ENCODE measurements around the gene GREM2. TPM values are rescaled to one million over a fixed set of nuclear protein-coding genes. Genes with fewer than 3 reads are reported as not detected.

GREM2 gene
- total and polyA plus RNA-seq, 2 experiments from 2014 or later: 47.8 to 86.5 TPM

GRCh38 chr1:240511789-240512188 lies 100.2 kb downstream of the GREM2 start:
- DNase-seq: no peak
- no peaks in the 10 kb centered on the region for H3K9me2 ChIP-seq (ENCODE audit: insufficient read depth)
- H3K4me1 ChIP-seq (ENCODE audit: insufficient read depth): peaks cover 21% of the 10 kb centered on the region
- H3K4me2 ChIP-seq (ENCODE audit: unreplicated experiment): no peak overlapping the region
- TF ChIP-seq EZH2 (IDR thresholded peaks at IDR 0.05; ENCODE audit: insufficient read depth, poor library complexity, severe bottlenecking): no peak
- no peak for TF ChIP-seq EZH2phosphoT487 (IDR thresholded peaks at IDR 0.05; ENCODE audit: insufficient read depth, low read depth)
- no peaks in the 10 kb centered on the region for H3K27me3 ChIP-seq (replicated peaks; ENCODE audit: insufficient read depth)
- no peak overlapping the region for H2AFZ ChIP-seq
- no peak overlapping the region for H3K4me3 ChIP-seq
- in situ Hi-C loops (cut with MboI): no loop called here
- peaks cover 60% of the 10 kb centered on the region for H3F3A ChIP-seq (ENCODE audit: insufficient read depth)
- H4K20me1 ChIP-seq (ENCODE audit: insufficient read depth): no peaks in the 10 kb centered on the region
- H3K9ac ChIP-seq: no peak overlapping the region
- H3K79me2 ChIP-seq (ENCODE audit: insufficient read depth): peaks cover 26% of the 10 kb centered on the region
- H3K36me3 ChIP-seq (ENCODE audit: low read depth): no peaks in the 10 kb centered on the region; the same call in 1 of the 2 replicates
- no peak overlapping the region for H3K27ac ChIP-seq
- no peaks in the 10 kb centered on the region for H3K9me3 ChIP-seq (ENCODE audit: low read depth)

GRCh38 chr1:240508950-240509349 lies 103.0 kb downstream of the GREM2 start:
- Histone ChIP-seq H3K9me2 (ENCODE audit: insufficient read depth) (no peaks in the 10 kb centered on the region), H3K36me3 (ENCODE audit: low read depth) (no peaks in the 10 kb centered on the region; the same call in 1 of the 2 replicates), H3F3A (ENCODE audit: insufficient read depth) (peaks cover 57% of the 10 kb centered on the region), H3K4me1 (ENCODE audit: insufficient read depth) (no peaks in the 10 kb centered on the region; the same call in 1 of the 2 replicates), H3K9ac (no peak overlapping the region), H3K27ac (no peak overlapping the region), H3K9me3 (ENCODE audit: low read depth) (no peaks in the 10 kb centered on the region), H3K79me2 (ENCODE audit: insufficient read depth) (peaks cover 28% of the 10 kb centered on the region), H4K20me1 (ENCODE audit: insufficient read depth) (no peaks in the 10 kb centered on the region), H3K4me2 (ENCODE audit: unreplicated experiment) (no peak overlapping the region), H3K4me3 (no peak overlapping the region), H2AFZ (no peak overlapping the region), H3K27me3 (replicated peaks; ENCODE audit: insufficient read depth) (no peaks in the 10 kb centered on the region)
- 46 to 48% methylated on average over 2 of the region's 2 CpGs for WGBS, 2 experiments (ENCODE audit: low coverage in 1 of 2, low lambda C conversion rate in 2 of 2, missing lambda C conversion rate in 2 of 2)
- in situ Hi-C loops (cut with MboI): no loop called here
- peak; percentile 38 for DNase-seq
- TF ChIP-seq EZH2phosphoT487 (IDR thresholded peaks at IDR 0.05; ENCODE audit: insufficient read depth, low read depth) (no peak), EZH2 (IDR thresholded peaks at IDR 0.05; ENCODE audit: insufficient read depth, poor library complexity, severe bottlenecking) (no peak)

- WGBS, 2 experiments (ENCODE audit: low coverage in 1 of 2, low lambda C conversion rate in 2 of 2, missing lambda C conversion rate in 2 of 2): 91 to 97% methylated on average over 3 of the region's 3 CpGs
- Histone ChIP-seq H3K9me3 (ENCODE audit: low read depth) (no peaks in the 10 kb centered on the region), H3K4me1 (ENCODE audit: insufficient read depth) (no peaks in the 10 kb centered on the region; the same call in 1 of the 2 replicates), H3K27ac (no peak overlapping the region), H3K9ac (no peak overlapping the region), H3K36me3 (ENCODE audit: low read depth) (no peaks in the 10 kb centered on the region; the same call in 1 of the 2 replicates), H3K79me2 (ENCODE audit: insufficient read depth) (peaks cover 33% of the 10 kb centered on the region), H3F3A (ENCODE audit: insufficient read depth) (peaks cover 65% of the 10 kb centered on the region), H4K20me1 (ENCODE audit: insufficient read depth) (no peaks in the 10 kb centered on the region), H3K4me3 (no peak overlapping the region), H3K9me2 (ENCODE audit: insufficient read depth) (no peaks in the 10 kb centered on the region), H3K27me3 (replicated peaks; ENCODE audit: insufficient read depth) (no peaks in the 10 kb centered on the region), H3K4me2 (ENCODE audit: unreplicated experiment) (no peak overlapping the region), H2AFZ (no peak overlapping the region)
- TF ChIP-seq EZH2phosphoT487 (IDR thresholded peaks at IDR 0.05; ENCODE audit: insufficient read depth, low read depth) (no peak), EZH2 (IDR thresholded peaks at IDR 0.05; ENCODE audit: insufficient read depth, poor library complexity, severe bottlenecking) (no peak)
- in situ Hi-C loops (cut with MboI): no loop called here
- no peak for DNase-seq
Measured at GRCh38 chr1:240508201-240508600, 103.8 kb downstream of the GREM2 start.

- Histone ChIP-seq H3K9me2 (ENCODE audit: insufficient read depth) (no peaks in the 10 kb centered on the region), H3K9me3 (ENCODE audit: low read depth) (no peaks in the 10 kb centered on the region), H3K4me1 (ENCODE audit: insufficient read depth) (peaks cover 5% of the 10 kb centered on the region), H3K79me2 (ENCODE audit: insufficient read depth) (peaks cover 23% of the 10 kb centered on the region), H3K36me3 (ENCODE audit: low read depth) (no peaks in the 10 kb centered on the region; the same call in 1 of the 2 replicates), H3K9ac (no peak overlapping the region), H3K27ac (no peak overlapping the region), H3K4me2 (ENCODE audit: unreplicated experiment) (no peak overlapping the region), H3F3A (ENCODE audit: insufficient read depth) (peaks cover 68% of the 10 kb centered on the region), H4K20me1 (ENCODE audit: insufficient read depth) (no peaks in the 10 kb centered on the region), H3K4me3 (no peak overlapping the region), H2AFZ (no peak overlapping the region), H3K27me3 (replicated peaks; ENCODE audit: insufficient read depth) (no peaks in the 10 kb centered on the region)
- TF ChIP-seq EZH2 (IDR thresholded peaks at IDR 0.05; ENCODE audit: insufficient read depth, poor library complexity, severe bottlenecking) (no peak), EZH2phosphoT487 (IDR thresholded peaks at IDR 0.05; ENCODE audit: insufficient read depth, low read depth) (no peak)
- whole genome bisulfite sequencing, 2 experiments (ENCODE audit: low coverage in 1 of 2, low lambda C conversion rate in 2 of 2, missing lambda C conversion rate in 2 of 2): 52 to 59% methylated on average over 4 of the region's 4 CpGs
- DNase-seq: no peak
- in situ Hi-C loops (cut with MboI): no loop called here
Measured at GRCh38 chr1:240506176-240506575, 105.8 kb downstream of the GREM2 start.

- H3K9ac ChIP-seq: no peak overlapping the region
- no peaks in the 10 kb centered on the region; the same call in 1 of the 2 replicates for H3K36me3 ChIP-seq (ENCODE audit: low read depth)
- TF ChIP-seq EZH2 (IDR thresholded peaks at IDR 0.05; ENCODE audit: insufficient read depth, poor library complexity, severe bottlenecking): no peak
- no peak for TF ChIP-seq EZH2phosphoT487 (IDR thresholded peaks at IDR 0.05; ENCODE audit: insufficient read depth, low read depth)
- no peaks in the 10 kb centered on the region for H3K9me3 ChIP-seq (ENCODE audit: low read depth)
- no peak overlapping the region for H3K4me3 ChIP-seq
- DNase-seq: no peak
- peaks cover 24% of the 10 kb centered on the region for H3K4me1 ChIP-seq (ENCODE audit: insufficient read depth)
- 45 to 62% methylated on average over 1 of the region's 1 CpG for WGBS, 2 experiments (ENCODE audit: low coverage in 1 of 2, low lambda C conversion rate in 2 of 2, missing lambda C conversion rate in 2 of 2)
- H4K20me1 ChIP-seq (ENCODE audit: insufficient read depth): no peaks in the 10 kb centered on the region
- in situ Hi-C loops (cut with MboI): no loop called here
- H2AFZ ChIP-seq: no peak overlapping the region
- no peak overlapping the region for H3K4me2 ChIP-seq (ENCODE audit: unreplicated experiment)
- H3K27ac ChIP-seq: no peak overlapping the region
- H3K9me2 ChIP-seq (ENCODE audit: insufficient read depth): no peaks in the 10 kb centered on the region
- H3F3A ChIP-seq (ENCODE audit: insufficient read depth): peaks cover 80% of the 10 kb centered on the region
- no peaks in the 10 kb centered on the region for H3K27me3 ChIP-seq (replicated peaks; ENCODE audit: insufficient read depth)
- H3K79me2 ChIP-seq (ENCODE audit: insufficient read depth): peaks cover 32% of the 10 kb centered on the region; the same call in 1 of the 2 replicates
Measured at GRCh38 chr1:240503558-240503957, 108.4 kb downstream of the GREM2 start.
